GM23338 (cell line): Measurements from ENCODE around the gene PTPN22. TPM values are rescaled to one million over a fixed set of nuclear protein-coding genes. Genes with fewer than 3 reads are reported as not detected.

Experiments
- ATAC-seq: fragments of 200-7000 bp; cut with Tn5 transposase; 3 replicates; pipeline ENCODE4 v1.9.1; 2020
- DNase-seq: peaks from one replicate; pipeline ENCODE4 v3.0.0-alpha.2; 2015; ENCODE audit warnings: low spot score
- H2AFZ ChIP-seq: fragments of 200-600 bp; sonication (generic); 2 replicates; pipeline ENCODE4 v1.8.0; 2016; ENCODE audit warnings: antibody characterized with exemption, mild to moderate bottlenecking, moderate library complexity
- H3F3A ChIP-seq: fragments of 200-600 bp; sonication (generic); replicated peaks from 2 replicates; pipeline ENCODE4 v1.8.0; 2017; ENCODE audit warnings: antibody characterized with exemption, mixed run types, low read depth
- H3K27ac ChIP-seq: fragments of 200-600 bp; sonication (generic); 2 replicates; pipeline ENCODE4 v1.6.1; 2016; ENCODE audit warnings: low read depth
- H3K27me3 ChIP-seq: fragments of 200-600 bp; sonication (generic); 2 replicates; pipeline ENCODE4 v1.8.0; 2016; ENCODE audit warnings: mild to moderate bottlenecking, mixed run types, moderate library complexity; ENCODE audit not compliant: insufficient read depth
- H3K36me3 ChIP-seq: fragments of 200-600 bp; sonication (generic); 2 replicates; pipeline ENCODE4 v1.8.0; 2016; ENCODE audit warnings: mild to moderate bottlenecking; ENCODE audit not compliant: insufficient read depth
- H3K4me1 ChIP-seq: fragments of 200-600 bp; sonication (generic); 2 replicates; pipeline ENCODE4 v1.8.0; 2016; ENCODE audit warnings: mild to moderate bottlenecking, moderate library complexity; ENCODE audit not compliant: insufficient read depth
- H3K4me2 ChIP-seq: fragments of 200-600 bp; sonication (generic); 2 replicates; pipeline ENCODE4 v1.7.1; 2017; ENCODE audit warnings: mixed run types
- H3K4me3 ChIP-seq: fragments of 200-600 bp; sonication (generic); 2 replicates; pipeline ENCODE4 v1.6.1; 2016; ENCODE audit warnings: mixed run types
- H3K79me2 ChIP-seq: fragments of 200-600 bp; sonication (generic); replicated peaks from 2 replicates; pipeline ENCODE4 v1.8.0; 2017; ENCODE audit warnings: mild to moderate bottlenecking; ENCODE audit not compliant: insufficient read depth
- H3K9me2 ChIP-seq: fragments of 200-600 bp; sonication (generic); 2 replicates; pipeline ENCODE4 v1.8.0; 2017; ENCODE audit not compliant: insufficient read depth
- H4K20me1 ChIP-seq: fragments of 200-600 bp; sonication (generic); replicated peaks from 2 replicates; pipeline ENCODE4 v1.8.0; 2017; ENCODE audit warnings: mild to moderate bottlenecking; ENCODE audit not compliant: insufficient read depth
- H3K27ac Mint-ChIP-seq: 2 replicates; pipeline ENCODE4 v1.8.0; 2020; ENCODE audit warnings: inconsistent platforms, mild to moderate bottlenecking, moderate library complexity, mixed read lengths
- H3K27me3 Mint-ChIP-seq: 3 replicates; pipeline ENCODE4 v1.8.0; 2022; ENCODE audit warnings: low read depth, mild to moderate bottlenecking, moderate library complexity, mixed read lengths, inconsistent platforms; ENCODE audit not compliant: insufficient read depth, poor library complexity
- H3K36me3 Mint-ChIP-seq: 3 replicates; pipeline ENCODE4 v1.8.0; 2021; ENCODE audit warnings: low read depth, mild to moderate bottlenecking, inconsistent platforms, moderate library complexity, mixed read lengths
- H3K4me1 Mint-ChIP-seq: 3 replicates; pipeline ENCODE4 v1.8.0; 2020; ENCODE audit warnings: mild to moderate bottlenecking, inconsistent platforms, mixed read lengths
- H3K4me3 Mint-ChIP-seq: 3 replicates; pipeline ENCODE4 v1.8.0; 2021; ENCODE audit warnings: moderate library complexity, mild to moderate bottlenecking, inconsistent platforms, mixed read lengths
- H3K9me3 Mint-ChIP-seq: 3 replicates; pipeline ENCODE4 v1.8.0; 2020; ENCODE audit warnings: moderate library complexity, mild to moderate bottlenecking, inconsistent platforms, mixed read lengths
- CREB1 ChIP-seq: fragments of 250-450 bp; sonication (Bioruptor Pico); IDR thresholded peaks from 2 replicates; pipeline ENCODE4 v1.5.0; 2020; ENCODE audit warnings: low read depth, mild to moderate bottlenecking, moderate library complexity
- CTCF ChIP-seq, 2 experiments: fragments of 200-600 bp in 1 of 2; sonication (generic) in 1 of 2; conservative IDR thresholded peaks; 2 replicates each; pipeline versions ENCODE4 v1.5.1 to v1.6.1; 2016 to 2017; ENCODE audit warnings: antibody characterized with exemption in 2 of 2, low read depth in 2 of 2, mild to moderate bottlenecking in 2 of 2, moderate library complexity in 1 of 2
- ETS1 ChIP-seq: IDR thresholded peaks from 2 replicates; pipeline ENCODE4 v1.6.1; 2016; ENCODE audit warnings: antibody characterized with exemption
- EZH2 ChIP-seq: fragments of 200-600 bp; sonication (generic); IDR thresholded peaks from one replicate; pipeline ENCODE4 v1.8.0; 2017; ENCODE audit warnings: antibody characterized with exemption, mild to moderate bottlenecking, low read depth; ENCODE audit not compliant: unreplicated experiment
- EZH2phosphoT487 ChIP-seq: fragments of 200-600 bp; sonication (generic); IDR thresholded peaks from one replicate; pipeline ENCODE4 v1.8.1; 2018; ENCODE audit warnings: antibody characterized with exemption; ENCODE audit not compliant: unreplicated experiment
- JUNB ChIP-seq: IDR thresholded peaks from one replicate; pipeline ENCODE4 v1.6.1; 2016; ENCODE audit warnings: antibody characterized with exemption; ENCODE audit not compliant: unreplicated experiment
- NANOG ChIP-seq: IDR thresholded peaks from 2 replicates; pipeline ENCODE4 v1.6.1; 2016; ENCODE audit warnings: antibody characterized with exemption, borderline replicate concordance
- POLR2AphosphoS5 ChIP-seq: IDR thresholded peaks from 2 replicates; pipeline ENCODE4 v1.6.1; 2016; ENCODE audit warnings: antibody characterized with exemption, low read depth
- REST ChIP-seq: IDR thresholded peaks from one replicate; pipeline ENCODE4 v1.6.1; 2018; ENCODE audit warnings: antibody characterized with exemption; ENCODE audit not compliant: unreplicated experiment
- STAT1 ChIP-seq: IDR thresholded peaks from one replicate; pipeline ENCODE4 v1.6.1; 2016; ENCODE audit warnings: antibody characterized with exemption; ENCODE audit not compliant: unreplicated experiment
- ZNF114 ChIP-seq: fragments of 250-450 bp; sonication (Bioruptor Pico); IDR thresholded peaks from 2 replicates; pipeline ENCODE4 v1.5.0; 2020; ENCODE audit warnings: mild to moderate bottlenecking, moderate library complexity
- ZNF331 ChIP-seq: fragments of 250-450 bp; sonication (Bioruptor Pico); IDR thresholded peaks from 2 replicates; pipeline ENCODE4 v1.5.0; 2020; ENCODE audit warnings: low read depth, mild to moderate bottlenecking, moderate library complexity
- ZNF462 ChIP-seq: fragments of 250-450 bp; sonication (Bioruptor Pico); IDR thresholded peaks from 2 replicates; pipeline ENCODE4 v1.5.0; 2020; ENCODE audit warnings: mild to moderate bottlenecking, moderate library complexity
- polyA plus RNA-seq: library from polyadenylated mRNA; unstranded; fragments of >200 nt; fragmentation: Nextera tagmentation; extraction: Ambion mirVana; gene quantifications from 2 replicates; pipeline ENCODE4 v1.2.1, GENCODE V29; 2016
- total RNA-seq: library from RNA; depleted of rRNA; stranded (reverse); fragments of >200 nt; shearing (Covaris generic); gene quantifications from 2 replicates; pipeline ENCODE4 v1.2.3, GENCODE V29; 2014

PTPN22 gene
- total and polyA plus RNA-seq, 2 experiments from 2014 or later: 0.08 TPM; not detected in 1

- H4K20me1 ChIP-seq: no peaks in the 10 kb centered on the region
- TF ChIP-seq ZNF331 (CRISPR knock-in tag) (no peak), POLR2AphosphoS5 (no peak), ZNF114 (CRISPR knock-in tag) (no peak), REST (no peak), CREB1 (CRISPR knock-in tag) (no peak), EZH2phosphoT487 (no peak), ETS1 (no peak), ZNF462 (CRISPR knock-in tag) (no peak), JUNB (no peak), NANOG (no peak), STAT1 (no peak), CTCF (conservative IDR thresholded peaks at IDR 0.05; ENCODE audit: low read depth in 2 of 2) (no peak), EZH2 (no peak)
- no peak overlapping the region for H3K4me3 ChIP-seq
- Mint-ChIP-seq H3K36me3 (0 out of 3 replicates have a peak, but pooled peaks cover 5% of the 10 kb centered on the region), H3K27ac (no peak overlapping the region), H3K4me3 (no peak overlapping the region), H3K27me3 (no peaks in the 10 kb centered on the region), H3K4me1 (no peaks in the 10 kb centered on the region), H3K9me3 (no peaks in the 10 kb centered on the region)
- DNase-seq: no peak
- H3K36me3 ChIP-seq: no peaks in the 10 kb centered on the region
- H3K27ac ChIP-seq: no peak overlapping the region
- H3K79me2 ChIP-seq: no peaks in the 10 kb centered on the region
- H3K4me1 ChIP-seq: no peaks in the 10 kb centered on the region
- no peaks in the 10 kb centered on the region for H3K9me2 ChIP-seq
- no peak overlapping the region for H3K4me2 ChIP-seq
- no peaks in the 10 kb centered on the region for H3F3A ChIP-seq
- no peak for ATAC-seq
- H2AFZ ChIP-seq: no peak overlapping the region
- H3K27me3 ChIP-seq: no peaks in the 10 kb centered on the region
Measured at GRCh38 chr1:113891631-113892220, 20.2 kb upstream of the PTPN22 start.
